Activated naive CD8-positive, alpha-beta T cell (primary cell): ENCODE measurements around the gene LTBP2.

ENCODE experiments used
- H3K27ac Mint-ChIP-seq: one replicate; pipeline ENCODE4 v1.8.0; 2021; ENCODE audit warnings: mixed read lengths
- H3K27me3 Mint-ChIP-seq: one replicate; pipeline ENCODE4 v1.8.0; 2021; ENCODE audit warnings: mixed read lengths
- H3K36me3 Mint-ChIP-seq: one replicate; pipeline ENCODE4 v1.8.0; 2021; ENCODE audit warnings: mixed read lengths
- H3K4me1 Mint-ChIP-seq: one replicate; pipeline ENCODE4 v1.8.0; 2021; ENCODE audit warnings: low read depth, mixed read lengths
- H3K4me3 Mint-ChIP-seq: one replicate; pipeline ENCODE4 v1.8.0; 2021; ENCODE audit warnings: mild to moderate bottlenecking, mixed read lengths
- H3K9me3 Mint-ChIP-seq: one replicate; pipeline ENCODE4 v1.8.0; 2021; ENCODE audit warnings: low read depth, mixed read lengths

Gene LTBP2

DNA sequence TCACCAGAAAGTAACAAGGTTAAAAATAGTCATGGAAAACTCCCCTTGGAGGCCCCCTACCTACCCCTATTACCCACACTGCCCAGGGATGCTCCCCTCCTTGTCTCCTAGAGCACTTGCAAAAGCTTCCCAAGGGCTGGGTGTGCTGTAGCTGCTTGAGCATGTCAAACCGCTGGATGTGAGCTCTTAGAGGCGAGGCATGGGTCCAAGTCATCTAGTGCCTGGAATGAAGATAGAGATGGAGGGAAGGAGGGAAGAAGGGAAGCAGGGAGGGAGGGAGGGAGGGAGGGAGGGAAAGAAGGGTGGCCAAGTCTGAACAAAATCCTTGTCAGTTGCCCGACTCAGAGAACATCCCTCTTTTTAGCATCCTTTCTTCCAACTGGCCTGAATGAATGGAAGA lies 43.1 kb downstream of the LTBP2 start:
- Mint-ChIP-seq H3K27me3 (peaks cover 2% of the 10 kb centered on the region), H3K4me3 (no peak overlapping the region), H3K27ac (no peak overlapping the region), H3K9me3 (no peaks in the 10 kb centered on the region), H3K36me3 (no peaks in the 10 kb centered on the region), H3K4me1 (peaks cover 27% of the 10 kb centered on the region)

DNA sequence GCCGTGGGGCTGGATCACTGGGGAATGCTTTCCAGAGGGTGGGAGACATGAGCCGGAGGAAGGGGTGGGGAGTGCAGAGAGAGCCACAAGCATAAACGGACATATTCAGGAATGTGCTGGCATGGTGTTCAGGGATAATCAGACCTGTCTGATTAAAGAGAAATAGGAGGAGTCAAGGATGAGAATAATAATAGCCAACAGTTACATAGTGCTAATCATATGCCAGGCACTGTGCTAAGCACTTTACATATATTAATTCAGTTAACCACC lies 43.7 kb downstream of the LTBP2 start:
- Mint-ChIP-seq H3K27ac (no peak overlapping the region), H3K36me3 (no peaks in the 10 kb centered on the region), H3K27me3 (peaks cover 2% of the 10 kb centered on the region), H3K4me3 (no peak overlapping the region), H3K9me3 (no peaks in the 10 kb centered on the region), H3K4me1 (peaks cover 21% of the 10 kb centered on the region)

DNA sequence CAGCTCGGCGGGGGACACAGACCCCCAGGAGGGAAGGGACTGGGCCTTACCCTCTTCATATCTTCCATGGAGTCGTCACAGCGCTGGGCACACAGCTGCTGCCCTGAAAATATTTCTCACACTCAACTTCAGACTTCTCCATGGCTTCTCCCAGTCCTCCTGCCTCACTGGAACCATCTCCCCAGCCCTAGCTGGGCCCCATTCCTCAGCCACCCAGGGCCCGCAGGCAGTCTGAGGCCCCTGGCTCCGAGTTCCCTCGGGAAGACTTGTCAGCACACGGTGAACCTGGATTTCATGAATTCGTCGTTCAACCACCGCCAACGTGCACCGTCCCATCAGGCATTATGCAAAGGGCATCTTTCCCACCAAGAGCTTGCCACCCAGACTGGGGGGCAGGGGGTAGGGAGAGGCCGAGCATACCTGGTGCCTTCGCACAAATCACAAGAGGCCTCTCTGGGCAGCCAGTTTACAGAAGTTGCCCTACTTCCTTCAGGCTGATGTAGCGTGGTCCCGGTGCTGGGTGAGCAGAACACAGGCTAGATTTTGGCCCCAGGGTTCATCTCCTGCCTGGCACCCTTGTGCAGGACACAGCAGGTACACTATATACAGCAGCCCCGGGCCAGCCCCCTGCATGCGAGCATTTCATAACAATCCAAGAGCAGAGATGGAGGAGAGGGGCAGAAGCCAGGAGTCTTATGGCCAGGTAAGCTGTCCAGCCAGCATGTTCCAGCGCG lies 44.2 kb downstream of the LTBP2 start:
- H3K36me3 Mint-ChIP-seq = no peaks in the 10 kb centered on the region
- H3K9me3 Mint-ChIP-seq = no peaks in the 10 kb centered on the region
- peaks cover 18% of the 10 kb centered on the region for H3K4me1 Mint-ChIP-seq
- H3K4me3 Mint-ChIP-seq = no peak overlapping the region
- no peak overlapping the region for H3K27ac Mint-ChIP-seq
- H3K27me3 Mint-ChIP-seq = peaks cover 2% of the 10 kb centered on the region

DNA sequence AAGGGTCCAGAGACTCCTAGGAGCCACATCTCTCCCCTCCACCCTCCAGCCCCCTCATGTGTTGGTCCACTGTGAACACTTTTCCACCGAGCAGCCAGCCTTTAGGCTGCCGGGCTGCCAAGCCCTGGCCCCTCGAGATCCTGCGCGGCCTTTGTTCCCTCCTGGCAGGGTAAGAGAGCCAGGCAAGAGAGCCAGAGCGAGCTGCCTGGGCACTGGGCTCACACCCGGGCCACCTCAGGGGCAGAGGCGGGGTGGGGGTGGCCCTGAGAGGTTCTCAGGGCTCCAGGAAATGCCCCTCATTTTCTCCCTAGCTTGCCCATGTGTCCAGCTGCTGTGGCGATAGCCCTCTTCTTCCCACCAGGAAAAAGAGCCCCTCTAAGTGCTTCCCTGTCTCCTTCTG lies 44.8 kb downstream of the LTBP2 start:
- Mint-ChIP-seq H3K4me1 (peaks cover 12% of the 10 kb centered on the region), H3K36me3 (no peaks in the 10 kb centered on the region), H3K4me3 (no peak overlapping the region), H3K27me3 (peaks cover 2% of the 10 kb centered on the region), H3K9me3 (no peaks in the 10 kb centered on the region), H3K27ac (no peak overlapping the region)

DNA sequence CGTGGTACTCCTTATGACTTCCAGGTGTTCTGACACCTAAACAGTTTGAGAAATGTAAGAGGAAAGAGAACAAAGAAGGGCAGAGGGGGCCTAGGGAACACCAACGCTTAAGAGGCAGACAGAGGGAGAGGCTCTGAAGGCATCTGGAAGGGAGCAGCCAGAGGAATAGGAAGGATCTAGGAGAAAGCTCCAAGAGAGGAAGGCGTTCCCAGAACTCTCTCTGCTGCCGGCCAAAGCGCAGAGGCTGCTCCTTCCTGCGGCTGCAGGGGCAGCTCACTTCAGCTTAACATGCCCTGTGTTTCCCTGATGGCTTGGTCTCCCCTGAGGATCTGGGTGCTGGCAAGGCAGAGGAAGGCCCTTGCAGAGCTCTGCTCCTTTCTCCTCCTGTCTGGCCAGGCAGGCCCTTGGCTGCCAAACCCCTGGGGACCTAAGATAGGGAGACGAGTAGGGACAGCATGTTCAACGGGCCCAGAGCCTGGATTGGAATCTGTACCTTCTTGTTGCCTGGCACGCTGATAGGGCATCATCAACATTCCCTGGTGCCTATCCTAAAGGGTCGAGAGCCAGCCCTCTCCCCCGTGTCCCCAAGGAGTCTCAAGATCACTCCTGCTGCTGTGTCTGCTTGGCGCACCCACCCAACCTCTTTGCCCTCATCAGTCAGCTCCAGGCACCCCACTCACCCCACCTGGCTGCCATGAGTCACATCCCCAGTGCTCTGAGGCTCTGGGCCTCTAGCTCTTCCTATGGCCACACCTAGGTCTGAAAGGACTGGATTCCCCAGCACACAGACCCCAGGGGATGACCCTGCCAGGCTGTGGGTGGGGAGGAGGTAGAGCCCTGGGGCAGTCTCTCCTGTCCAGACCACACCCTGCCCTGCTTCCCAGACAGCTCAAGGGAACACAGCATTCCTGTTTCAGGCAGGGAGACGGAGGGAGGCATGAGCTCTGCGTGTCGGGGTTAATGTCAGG lies 45.6 kb downstream of the LTBP2 start:
- no peaks in the 10 kb centered on the region for H3K36me3 Mint-ChIP-seq
- H3K4me1 Mint-ChIP-seq = peaks cover 4% of the 10 kb centered on the region
- no peak overlapping the region for H3K27ac Mint-ChIP-seq
- no peaks in the 10 kb centered on the region for H3K9me3 Mint-ChIP-seq
- H3K27me3 Mint-ChIP-seq = peaks cover under 1% of the 10 kb centered on the region
- no peak overlapping the region for H3K4me3 Mint-ChIP-seq

DNA sequence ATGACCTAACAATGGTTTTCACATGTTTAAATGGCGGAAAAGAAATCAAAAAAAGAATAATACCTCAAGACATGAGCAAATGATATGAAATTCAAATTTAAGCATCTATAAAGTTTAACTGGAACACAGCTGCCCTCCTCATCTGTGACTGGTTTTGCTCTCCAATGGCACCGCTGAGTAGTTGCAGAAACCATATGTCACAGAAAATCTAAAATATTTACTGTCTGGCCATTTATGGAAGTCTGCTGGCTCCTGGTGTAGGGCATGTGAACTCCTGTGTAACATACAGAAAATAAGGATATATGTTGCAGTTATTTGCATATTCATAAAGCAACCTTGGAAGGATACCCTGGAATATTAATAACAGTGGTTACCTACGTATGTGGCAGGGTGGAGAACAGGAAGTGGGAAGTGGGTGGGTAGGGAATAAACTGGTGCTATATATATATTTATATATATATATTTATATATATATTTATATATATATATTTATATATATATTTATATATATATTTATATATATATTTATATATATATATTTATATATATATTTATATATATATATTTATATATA lies 48.4 kb downstream of the LTBP2 start:
- H3K27ac Mint-ChIP-seq = no peak overlapping the region
- H3K27me3 Mint-ChIP-seq = no peaks in the 10 kb centered on the region
- H3K4me1 Mint-ChIP-seq = no peaks in the 10 kb centered on the region
- H3K36me3 Mint-ChIP-seq = no peaks in the 10 kb centered on the region
- H3K4me3 Mint-ChIP-seq = no peak overlapping the region
- H3K9me3 Mint-ChIP-seq = no peaks in the 10 kb centered on the region

DNA sequence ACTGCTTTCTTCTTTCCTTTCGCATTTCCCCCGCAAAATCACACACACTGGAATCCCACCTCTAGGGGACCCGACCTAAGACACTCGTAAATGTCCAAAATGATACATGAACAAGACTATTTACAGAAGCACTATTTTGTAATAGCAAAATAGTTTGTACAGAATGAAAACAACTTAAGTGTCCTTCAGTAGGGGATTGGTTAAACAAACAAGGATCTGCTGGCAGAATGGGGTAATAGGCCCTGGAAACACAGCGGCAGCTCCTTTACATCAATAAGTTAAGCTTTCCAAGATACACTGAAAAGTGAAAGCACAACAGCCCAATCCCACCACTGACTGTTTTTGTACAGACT lies 48.8 kb downstream of the LTBP2 start:
- no peaks in the 10 kb centered on the region for H3K36me3 Mint-ChIP-seq
- no peaks in the 10 kb centered on the region for H3K4me1 Mint-ChIP-seq
- no peak overlapping the region for H3K4me3 Mint-ChIP-seq
- H3K27ac Mint-ChIP-seq = no peak overlapping the region
- no peaks in the 10 kb centered on the region for H3K9me3 Mint-ChIP-seq
- no peaks in the 10 kb centered on the region for H3K27me3 Mint-ChIP-seq

DNA sequence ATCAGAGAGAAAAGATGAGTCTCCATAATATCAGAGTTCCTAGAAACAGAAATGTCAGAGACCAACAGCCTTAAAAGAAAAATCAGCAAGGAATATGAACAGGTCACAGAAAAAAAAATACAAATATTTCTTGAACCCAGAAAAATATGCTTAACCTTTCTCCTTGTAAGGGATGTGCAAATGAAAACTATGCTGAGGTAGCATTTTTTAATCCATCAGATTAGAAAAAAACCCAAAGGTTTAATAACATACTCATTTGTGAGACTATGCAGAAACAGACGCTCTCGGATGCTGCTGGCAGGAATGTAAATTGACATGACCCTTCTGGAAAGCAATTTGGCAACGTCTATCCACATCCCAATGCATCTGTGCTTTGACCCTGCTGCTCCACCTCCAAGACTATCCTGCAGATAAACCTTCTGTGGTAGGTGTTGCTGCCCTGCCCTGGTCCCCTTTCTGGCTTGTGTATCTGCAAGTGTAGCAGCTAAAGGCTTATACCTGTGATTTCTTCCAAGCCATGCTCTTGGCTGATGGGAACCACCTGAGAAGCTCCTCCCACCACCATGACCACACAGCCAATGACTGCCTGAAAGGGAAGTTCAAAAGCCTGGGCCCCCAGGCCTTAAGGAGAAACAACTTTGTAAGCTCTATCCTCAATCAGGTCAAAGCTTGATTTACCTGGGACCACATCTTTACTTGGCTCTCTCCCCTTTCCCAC lies 49.4 kb downstream of the LTBP2 start:
- no peaks in the 10 kb centered on the region for H3K36me3 Mint-ChIP-seq
- no peak overlapping the region for H3K27ac Mint-ChIP-seq
- no peaks in the 10 kb centered on the region for H3K4me1 Mint-ChIP-seq
- no peaks in the 10 kb centered on the region for H3K9me3 Mint-ChIP-seq
- H3K27me3 Mint-ChIP-seq = no peaks in the 10 kb centered on the region
- no peak overlapping the region for H3K4me3 Mint-ChIP-seq

DNA sequence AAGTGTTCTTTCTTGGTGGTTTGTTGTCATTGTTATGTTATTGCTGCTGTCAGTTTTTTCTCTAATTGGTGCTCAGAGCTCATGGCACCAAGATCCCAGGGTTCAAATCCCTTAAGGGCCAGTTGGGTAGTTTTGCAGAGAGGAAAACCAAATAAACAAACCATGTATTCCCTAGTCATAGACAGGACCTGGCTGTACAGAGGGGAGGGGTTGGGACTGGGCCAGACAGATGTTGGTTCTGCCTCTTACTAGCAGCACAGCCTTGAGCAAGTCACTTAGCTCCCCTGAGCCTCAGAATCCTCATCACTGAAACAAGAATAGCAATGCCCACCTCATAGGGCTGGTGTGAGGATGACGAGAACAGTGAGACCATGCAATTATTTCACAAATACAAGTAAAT lies 53.4 kb downstream of the LTBP2 start:
- Mint-ChIP-seq H3K4me3 (no peak overlapping the region), H3K9me3 (no peaks in the 10 kb centered on the region), H3K4me1 (peaks cover 1% of the 10 kb centered on the region), H3K27ac (no peak overlapping the region), H3K27me3 (no peaks in the 10 kb centered on the region), H3K36me3 (no peaks in the 10 kb centered on the region)

DNA sequence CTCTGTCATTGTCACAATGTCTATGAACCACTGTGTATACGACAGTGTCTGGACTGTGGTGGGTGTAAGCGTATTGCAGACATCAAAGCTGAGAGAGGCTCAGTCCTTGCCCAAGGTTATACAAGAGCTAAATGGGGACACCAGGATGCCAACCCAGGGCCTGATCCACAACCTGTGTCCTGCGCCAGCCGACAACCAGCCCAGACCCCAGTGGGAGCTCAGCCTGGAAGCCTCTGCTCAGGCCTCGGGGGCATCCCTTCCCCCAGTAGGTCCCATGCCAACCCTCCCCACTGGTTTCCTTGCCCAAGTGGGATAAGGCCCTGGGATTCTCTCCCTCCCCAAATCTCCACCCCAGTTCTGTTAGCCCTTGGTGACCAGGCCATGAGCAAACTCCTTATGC lies 54.3 kb downstream of the LTBP2 start:
- no peaks in the 10 kb centered on the region for H3K36me3 Mint-ChIP-seq
- H3K27ac Mint-ChIP-seq = no peak overlapping the region
- peaks cover 1% of the 10 kb centered on the region for H3K4me1 Mint-ChIP-seq
- no peaks in the 10 kb centered on the region for H3K27me3 Mint-ChIP-seq
- H3K9me3 Mint-ChIP-seq = no peaks in the 10 kb centered on the region
- no peak overlapping the region for H3K4me3 Mint-ChIP-seq

DNA sequence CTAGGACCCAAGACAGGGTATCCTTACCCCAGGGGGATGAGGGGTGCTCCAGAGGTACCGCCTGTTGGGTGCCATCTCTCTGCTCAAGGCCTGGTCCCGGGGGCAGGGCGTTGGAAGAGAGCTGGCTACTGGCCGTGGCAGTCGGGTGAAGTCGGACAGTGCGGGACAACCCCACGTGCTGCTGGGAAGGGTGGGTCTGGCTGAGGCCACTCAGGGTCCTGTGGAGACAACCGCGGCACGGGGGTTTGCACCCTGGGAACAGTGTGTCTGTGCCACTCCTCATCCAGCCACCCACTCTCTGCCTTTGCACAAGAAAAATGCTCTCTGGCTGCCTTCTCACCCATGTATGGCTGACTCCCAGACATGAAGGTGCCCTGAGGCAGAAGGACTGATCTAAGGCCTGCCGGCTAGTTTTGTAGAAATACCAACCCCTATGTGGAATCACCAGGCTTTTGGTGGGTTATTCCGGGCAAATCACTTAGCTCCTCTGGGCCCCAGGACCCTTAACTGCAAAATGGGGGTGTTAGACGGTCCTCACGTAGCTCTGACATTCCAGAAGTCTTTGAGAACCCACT lies 56.5 kb downstream of the LTBP2 start:
- Mint-ChIP-seq H3K27me3 (no peaks in the 10 kb centered on the region), H3K27ac (no peak overlapping the region), H3K4me1 (peaks cover 1% of the 10 kb centered on the region), H3K36me3 (no peaks in the 10 kb centered on the region), H3K4me3 (no peak overlapping the region), H3K9me3 (no peaks in the 10 kb centered on the region)

DNA sequence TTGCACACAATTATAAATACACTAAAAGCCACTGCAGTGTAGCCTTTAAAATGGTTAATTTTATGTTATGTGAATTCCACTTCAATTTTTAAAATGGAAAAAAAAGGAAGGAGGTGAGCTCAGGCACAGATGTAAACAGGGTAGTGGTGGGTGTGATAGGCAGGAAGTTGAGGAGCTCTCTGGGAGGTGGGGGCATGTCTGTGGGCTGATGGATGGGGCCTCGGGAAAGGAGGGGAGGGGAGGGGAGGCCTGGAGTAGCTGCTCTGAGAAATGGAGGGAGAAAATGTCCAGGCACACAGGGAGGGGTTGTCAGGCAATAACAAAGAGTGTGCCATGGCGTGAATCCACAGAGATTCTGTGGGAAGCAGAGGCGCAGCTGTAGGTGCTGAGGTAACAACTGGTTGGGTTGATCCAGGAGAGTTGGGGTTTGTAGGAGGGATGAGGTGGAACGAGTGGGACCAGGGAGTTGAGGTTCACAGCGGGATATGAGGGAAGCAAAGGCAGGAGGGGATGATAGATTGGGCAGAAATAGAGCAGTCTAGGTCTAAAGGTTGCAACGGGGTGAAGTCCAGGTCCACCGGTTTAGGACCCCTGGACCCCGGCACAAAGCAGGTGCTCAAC lies 57.2 kb downstream of the LTBP2 start:
- H3K27ac Mint-ChIP-seq = no peak overlapping the region
- no peaks in the 10 kb centered on the region for H3K9me3 Mint-ChIP-seq
- no peak overlapping the region for H3K4me3 Mint-ChIP-seq
- H3K4me1 Mint-ChIP-seq = peaks cover 1% of the 10 kb centered on the region
- no peaks in the 10 kb centered on the region for H3K36me3 Mint-ChIP-seq
- H3K27me3 Mint-ChIP-seq = no peaks in the 10 kb centered on the region

DNA sequence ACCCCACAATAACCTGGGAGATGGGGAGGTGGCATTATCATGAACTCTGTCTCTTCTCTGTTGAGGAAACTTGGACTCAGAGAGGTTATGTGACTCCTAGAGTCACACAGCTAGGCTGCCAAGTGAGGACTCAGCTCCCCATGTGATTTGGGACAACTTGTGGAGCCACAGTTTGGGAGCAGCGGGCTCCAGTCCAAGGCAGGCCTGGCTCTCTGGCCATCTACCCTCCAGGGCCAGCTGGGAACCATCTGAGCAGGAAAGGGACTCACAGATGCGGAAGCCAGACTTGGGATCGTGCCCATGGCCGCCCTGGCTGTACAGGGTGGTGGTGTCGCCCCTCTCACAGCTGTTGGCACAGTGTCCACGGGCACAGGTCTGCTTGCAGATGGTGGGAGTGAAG lies 59.4 kb downstream of the LTBP2 start:
- no peaks in the 10 kb centered on the region for H3K27me3 Mint-ChIP-seq
- no peaks in the 10 kb centered on the region for H3K9me3 Mint-ChIP-seq
- H3K4me3 Mint-ChIP-seq = no peak overlapping the region
- no peak overlapping the region for H3K27ac Mint-ChIP-seq
- peaks cover 1% of the 10 kb centered on the region for H3K4me1 Mint-ChIP-seq
- H3K36me3 Mint-ChIP-seq = no peaks in the 10 kb centered on the region
